WTC11 (cell line): ENCODE measurements around the gene ZNF506. TPM values are rescaled to one million over a fixed set of nuclear protein-coding genes. Genes with fewer than 3 reads are reported as not detected.

ENCODE experiments used
- ARID4B ChIP-seq: sonication (generic); formaldehyde crosslinking; IDR thresholded peaks from 2 replicates; pipeline ENCODE4 v1.8.0; 2023; ENCODE audit warnings: missing genetic modification reagents, mild to moderate bottlenecking, borderline replicate concordance
- ATF6 ChIP-seq: sonication (generic); formaldehyde crosslinking; IDR thresholded peaks from 2 replicates; pipeline ENCODE4 v1.8.1; 2023; ENCODE audit warnings: mild to moderate bottlenecking, missing genetic modification reagents
- E2F5 ChIP-seq: sonication (generic); formaldehyde crosslinking; IDR thresholded peaks from 2 replicates; pipeline ENCODE4 v1.8.1; 2022; ENCODE audit warnings: mild to moderate bottlenecking, moderate library complexity, missing genetic modification reagents
- FOXJ3 ChIP-seq: sonication (generic); formaldehyde crosslinking; IDR thresholded peaks from 2 replicates; pipeline ENCODE4 v1.9.0; 2021; ENCODE audit warnings: missing genetic modification reagents, mild to moderate bottlenecking, borderline replicate concordance
- GABPB1 ChIP-seq: sonication (generic); formaldehyde crosslinking; IDR thresholded peaks from 2 replicates; pipeline ENCODE4 v1.8.1; 2023; ENCODE audit warnings: mild to moderate bottlenecking, missing genetic modification reagents
- IRF1 ChIP-seq: sonication (generic); formaldehyde crosslinking; IDR thresholded peaks from 2 replicates; pipeline ENCODE4 v1.8.0; 2023; ENCODE audit warnings: missing genetic modification reagents
- IRF2 ChIP-seq: sonication (generic); formaldehyde crosslinking; IDR thresholded peaks from 2 replicates; pipeline ENCODE4 v1.8.0; 2022; ENCODE audit warnings: low read depth, missing genetic modification reagents, borderline replicate concordance
- KAT7 ChIP-seq: sonication (generic); formaldehyde crosslinking; IDR thresholded peaks from 2 replicates; pipeline ENCODE4 v1.8.1; 2023; ENCODE audit warnings: missing genetic modification reagents, mild to moderate bottlenecking, borderline replicate concordance
- MXD4 ChIP-seq: fragments of 250-450 bp; sonication (Bioruptor Pico); IDR thresholded peaks from 2 replicates; pipeline ENCODE4 v1.8.0; 2021; ENCODE audit warnings: mild to moderate bottlenecking, moderate library complexity, borderline replicate concordance
- NR1H2 ChIP-seq: sonication (generic); formaldehyde crosslinking; IDR thresholded peaks from 2 replicates; pipeline ENCODE4 v1.9.0; 2021; ENCODE audit warnings: mild to moderate bottlenecking, moderate library complexity, missing genetic modification reagents
- OVOL2 ChIP-seq: fragments of 250-450 bp; sonication (Bioruptor Pico); IDR thresholded peaks from 2 replicates; pipeline ENCODE4 v1.9.0; 2021; ENCODE audit warnings: mild to moderate bottlenecking, borderline replicate concordance
- TCF7 ChIP-seq: sonication (generic); formaldehyde crosslinking; IDR thresholded peaks from 2 replicates; pipeline ENCODE4 v1.8.0; 2022; ENCODE audit warnings: mild to moderate bottlenecking, low read depth, missing genetic modification reagents, moderate library complexity
- ZBTB43 ChIP-seq: sonication (generic); formaldehyde crosslinking; IDR thresholded peaks from 2 replicates; pipeline ENCODE4 v1.8.1; 2023; ENCODE audit warnings: mild to moderate bottlenecking, missing genetic modification reagents
- ZNF232 ChIP-seq: sonication (generic); formaldehyde crosslinking; IDR thresholded peaks from 2 replicates; pipeline ENCODE4 v1.8.0; 2022; ENCODE audit warnings: mild to moderate bottlenecking, missing genetic modification reagents
- ZNF263 ChIP-seq: sonication (generic); formaldehyde crosslinking; IDR thresholded peaks from 2 replicates; pipeline ENCODE4 v1.8.1; 2022; ENCODE audit warnings: low read depth, mild to moderate bottlenecking, moderate library complexity, missing genetic modification reagents
- total RNA-seq: library from RNA; stranded (reverse); gene quantifications from 3 replicates; pipeline ENCODE4 v1.2.3, GENCODE V29; 2021
- TF ChIP-seq, protein P1 (sequence below): fragments of 200-600 bp; IDR thresholded peaks from 2 replicates; pipeline ENCODE4 v1.8.0; 2022; ENCODE audit warnings: antibody characterized with exemption
- TF ChIP-seq, protein P2 (sequence below): sonication (generic); formaldehyde crosslinking; IDR thresholded peaks from 2 replicates; pipeline ENCODE4 v1.8.1; 2022; ENCODE audit warnings: missing genetic modification reagents, borderline replicate concordance
- TF ChIP-seq, protein P3 (sequence below): fragments of 250-450 bp; sonication (Bioruptor Pico); conservative IDR thresholded peaks from 2 replicates; pipeline ENCODE4 v1.9.0; 2021; ENCODE audit warnings: mild to moderate bottlenecking
- TF ChIP-seq, protein P4 (sequence below): sonication (generic); formaldehyde crosslinking; IDR thresholded peaks from 2 replicates; pipeline ENCODE4 v1.8.1; 2023; ENCODE audit warnings: mild to moderate bottlenecking, missing genetic modification reagents, moderate library complexity

ZNF506 gene
- total RNA-seq, 1 experiment from 2014 or later, result 20.8 TPM

- TF ChIP-seq TCF7 (CRISPR knock-in tag) (no peak), NR1H2 (no peak), ARID4B (CRISPR knock-in tag) (peak; percentile 33; the same call in 1 of the 2 replicates), E2F5 (CRISPR knock-in tag) (no peak), IRF1 (CRISPR knock-in tag) (no peak), ZBTB43 (no peak), MXD4 (CRISPR knock-in tag) (no peak), OVOL2 (CRISPR knock-in tag) (no peak; the same call in 1 of the 2 replicates), FOXJ3 (CRISPR knock-in tag) (no peak), ZNF232 (no peak), ATF6 (no peak), IRF2 (CRISPR knock-in tag) (no peak), GABPB1 (CRISPR knock-in tag) (no peak), ZNF263 (CRISPR knock-in tag) (no peak), KAT7 (CRISPR knock-in tag) (0 out of 2 replicates have a peak, but pooled peaks have one; percentile 34)
- TF ChIP-seq, protein P1, sequence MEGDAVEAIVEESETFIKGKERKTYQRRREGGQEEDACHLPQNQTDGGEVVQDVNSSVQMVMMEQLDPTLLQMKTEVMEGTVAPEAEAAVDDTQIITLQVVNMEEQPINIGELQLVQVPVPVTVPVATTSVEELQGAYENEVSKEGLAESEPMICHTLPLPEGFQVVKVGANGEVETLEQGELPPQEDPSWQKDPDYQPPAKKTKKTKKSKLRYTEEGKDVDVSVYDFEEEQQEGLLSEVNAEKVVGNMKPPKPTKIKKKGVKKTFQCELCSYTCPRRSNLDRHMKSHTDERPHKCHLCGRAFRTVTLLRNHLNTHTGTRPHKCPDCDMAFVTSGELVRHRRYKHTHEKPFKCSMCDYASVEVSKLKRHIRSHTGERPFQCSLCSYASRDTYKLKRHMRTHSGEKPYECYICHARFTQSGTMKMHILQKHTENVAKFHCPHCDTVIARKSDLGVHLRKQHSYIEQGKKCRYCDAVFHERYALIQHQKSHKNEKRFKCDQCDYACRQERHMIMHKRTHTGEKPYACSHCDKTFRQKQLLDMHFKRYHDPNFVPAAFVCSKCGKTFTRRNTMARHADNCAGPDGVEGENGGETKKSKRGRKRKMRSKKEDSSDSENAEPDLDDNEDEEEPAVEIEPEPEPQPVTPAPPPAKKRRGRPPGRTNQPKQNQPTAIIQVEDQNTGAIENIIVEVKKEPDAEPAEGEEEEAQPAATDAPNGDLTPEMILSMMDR, result no peak
- TF ChIP-seq, protein P2, sequence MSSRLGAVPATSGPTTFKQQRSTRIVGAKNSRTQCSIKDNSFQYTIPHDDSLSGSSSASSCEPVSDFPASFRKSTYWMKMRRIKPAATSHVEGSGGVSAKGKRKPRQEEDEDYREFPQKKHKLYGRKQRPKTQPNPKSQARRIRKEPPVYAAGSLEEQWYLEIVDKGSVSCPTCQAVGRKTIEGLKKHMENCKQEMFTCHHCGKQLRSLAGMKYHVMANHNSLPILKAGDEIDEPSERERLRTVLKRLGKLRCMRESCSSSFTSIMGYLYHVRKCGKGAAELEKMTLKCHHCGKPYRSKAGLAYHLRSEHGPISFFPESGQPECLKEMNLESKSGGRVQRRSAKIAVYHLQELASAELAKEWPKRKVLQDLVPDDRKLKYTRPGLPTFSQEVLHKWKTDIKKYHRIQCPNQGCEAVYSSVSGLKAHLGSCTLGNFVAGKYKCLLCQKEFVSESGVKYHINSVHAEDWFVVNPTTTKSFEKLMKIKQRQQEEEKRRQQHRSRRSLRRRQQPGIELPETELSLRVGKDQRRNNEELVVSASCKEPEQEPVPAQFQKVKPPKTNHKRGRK (CRISPR knock-in tag), result no peak
- TF ChIP-seq, protein P3, sequence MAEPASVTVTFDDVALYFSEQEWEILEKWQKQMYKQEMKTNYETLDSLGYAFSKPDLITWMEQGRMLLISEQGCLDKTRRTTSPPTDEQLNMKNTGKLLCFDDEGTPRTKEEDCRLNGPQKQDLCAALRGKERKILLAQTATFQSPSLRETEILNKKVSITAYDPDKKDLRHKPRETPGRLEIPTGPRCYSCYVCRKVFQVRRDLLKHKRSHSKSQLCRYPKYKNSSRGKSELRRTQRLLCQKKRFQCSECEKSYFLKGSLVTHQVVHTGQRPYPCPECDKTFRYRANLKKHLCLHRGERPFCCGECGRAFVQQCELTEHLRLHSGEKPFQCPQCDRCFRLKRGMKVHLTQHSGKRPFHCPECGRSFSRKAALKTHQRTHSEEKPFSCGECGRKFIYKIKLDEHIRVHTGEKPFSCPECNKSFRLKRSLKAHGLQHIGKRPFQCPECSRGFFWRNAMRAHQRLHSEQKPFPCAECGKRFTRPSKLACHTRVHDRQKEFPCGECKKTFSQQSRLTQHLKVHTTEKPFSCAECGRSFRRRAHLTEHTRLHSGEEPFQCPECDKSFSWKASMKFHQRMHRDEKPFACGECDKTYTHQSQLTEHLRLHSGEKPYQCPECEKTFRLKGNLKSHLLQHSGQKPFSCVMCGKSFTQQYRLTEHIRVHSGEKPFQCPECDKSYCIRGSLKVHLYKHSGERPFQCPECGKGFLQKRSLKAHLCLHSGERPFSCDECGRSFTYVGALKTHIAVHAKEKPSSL (CRISPR knock-in tag), result peak; percentile 56; the same call in 1 of the 2 replicates
- TF ChIP-seq, protein P4, sequence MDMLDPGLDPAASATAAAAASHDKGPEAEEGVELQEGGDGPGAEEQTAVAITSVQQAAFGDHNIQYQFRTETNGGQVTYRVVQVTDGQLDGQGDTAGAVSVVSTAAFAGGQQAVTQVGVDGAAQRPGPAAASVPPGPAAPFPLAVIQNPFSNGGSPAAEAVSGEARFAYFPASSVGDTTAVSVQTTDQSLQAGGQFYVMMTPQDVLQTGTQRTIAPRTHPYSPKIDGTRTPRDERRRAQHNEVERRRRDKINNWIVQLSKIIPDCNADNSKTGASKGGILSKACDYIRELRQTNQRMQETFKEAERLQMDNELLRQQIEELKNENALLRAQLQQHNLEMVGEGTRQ, result peak; percentile 79
These were observed 44.4 kb upstream of the ZNF506 start, which contains the start of gene ZNF253 (continued) for GRCh38 chr19:19865750-19866610.
